ENCODE data around the gene ETS2. TPM values are rescaled to one million over a fixed set of nuclear protein-coding genes. Genes with fewer than 3 reads are reported as not detected.

ETS2 gene
- polyA plus RNA-seq, 1 donor from 2014 or later = 11.6 TPM

GRCh38 chr21:38769191-38769780 lies 36.4 kb upstream of the ETS2 start:
- no peak overlapping the region for H3K4me2 ChIP-seq (ENCODE audit: low read length)
- H2AFZ ChIP-seq (ENCODE audit: low read depth, low read length) = no peak overlapping the region
- H3K79me2 ChIP-seq (replicated peaks; ENCODE audit: insufficient read depth, low read length) = no peaks in the 10 kb centered on the region
- no peak overlapping the region for H3K9ac ChIP-seq (ENCODE audit: low read length)
- no peak overlapping the region for H3K27ac ChIP-seq (ENCODE audit: low read length)
- H3K27me3 ChIP-seq (ENCODE audit: insufficient read depth, low read depth, low read length) = no peaks in the 10 kb centered on the region
- no peaks in the 10 kb centered on the region for H3K36me3 ChIP-seq (ENCODE audit: insufficient read depth, low read length)
- H3K9me3 ChIP-seq (ENCODE audit: low read length) = no peaks in the 10 kb centered on the region
- H3F3A ChIP-seq (ENCODE audit: insufficient read depth, low read length, poor library complexity, severe bottlenecking) = no peaks in the 10 kb centered on the region
- no peak overlapping the region for H3K4me3 ChIP-seq (ENCODE audit: low read length)
- no peak for TF ChIP-seq MXI1 (conservative IDR thresholded peaks at IDR 0.05; ENCODE audit: poor library complexity, severe bottlenecking)
- no peak for TF ChIP-seq REST (IDR thresholded peaks at IDR 0.05; ENCODE audit: borderline replicate concordance)
- no peak for TF ChIP-seq TAF1 (IDR thresholded peaks at IDR 0.05; ENCODE audit: low read depth)
- no peak for TF ChIP-seq POLR2AphosphoS5 (IDR thresholded peaks at IDR 0.05)
- no peak for TF ChIP-seq SMC3 (conservative IDR thresholded peaks at IDR 0.05; ENCODE audit: poor library complexity)
- no peak for TF ChIP-seq EP300 (conservative IDR thresholded peaks at IDR 0.05; ENCODE audit: poor library complexity, severe bottlenecking)
- no peak for TF ChIP-seq CTCF (IDR thresholded peaks at IDR 0.05; ENCODE audit: poor library complexity, severe bottlenecking)
- TF ChIP-seq RAD21 (conservative IDR thresholded peaks at IDR 0.05) = no peak
- TF ChIP-seq EZH2 (IDR thresholded peaks at IDR 0.05; ENCODE audit: borderline replicate concordance, insufficient read depth, low read length, poor library complexity, severe bottlenecking) = no peak
- no peaks in the 10 kb centered on the region for H4K20me1 ChIP-seq (ENCODE audit: insufficient read depth)
- no peaks in the 10 kb centered on the region for H3K9me2 ChIP-seq (ENCODE audit: insufficient read depth, low read length)

- Histone ChIP-seq H3K36me3 (ENCODE audit: insufficient read depth, low read length) (no peaks in the 10 kb centered on the region), H3K9me2 (ENCODE audit: insufficient read depth, low read length) (no peaks in the 10 kb centered on the region), H3K4me2 (ENCODE audit: low read length) (no peak overlapping the region), H3K4me3 (ENCODE audit: low read length) (no peak overlapping the region), H3K79me2 (replicated peaks; ENCODE audit: insufficient read depth, low read length) (no peaks in the 10 kb centered on the region), H3K9me3 (ENCODE audit: low read length) (no peaks in the 10 kb centered on the region), H4K20me1 (ENCODE audit: insufficient read depth) (no peaks in the 10 kb centered on the region), H3K27ac (ENCODE audit: low read length) (no peak overlapping the region), H2AFZ (ENCODE audit: low read depth, low read length) (no peak overlapping the region), H3F3A (ENCODE audit: insufficient read depth, low read length, poor library complexity, severe bottlenecking) (no peaks in the 10 kb centered on the region), H3K9ac (ENCODE audit: low read length) (no peak overlapping the region), H3K27me3 (ENCODE audit: insufficient read depth, low read depth, low read length) (no peaks in the 10 kb centered on the region)
- TF ChIP-seq RAD21 (conservative IDR thresholded peaks at IDR 0.05) = no peak
- TF ChIP-seq TAF1 (IDR thresholded peaks at IDR 0.05; ENCODE audit: low read depth) = no peak
- no peak for TF ChIP-seq EP300 (conservative IDR thresholded peaks at IDR 0.05; ENCODE audit: poor library complexity, severe bottlenecking)
- no peak for TF ChIP-seq MXI1 (conservative IDR thresholded peaks at IDR 0.05; ENCODE audit: poor library complexity, severe bottlenecking)
- TF ChIP-seq SMC3 (conservative IDR thresholded peaks at IDR 0.05; ENCODE audit: poor library complexity) = no peak
- TF ChIP-seq POLR2AphosphoS5 (IDR thresholded peaks at IDR 0.05) = no peak
- TF ChIP-seq CTCF (IDR thresholded peaks at IDR 0.05; ENCODE audit: poor library complexity, severe bottlenecking) = no peak
- no peak for TF ChIP-seq EZH2 (IDR thresholded peaks at IDR 0.05; ENCODE audit: borderline replicate concordance, insufficient read depth, low read length, poor library complexity, severe bottlenecking)
- no peak for TF ChIP-seq REST (IDR thresholded peaks at IDR 0.05; ENCODE audit: borderline replicate concordance)
These were observed 35.1 kb upstream of the ETS2 start for GRCh38 chr21:38770660-38771059.

Measured in neural cell (in vitro differentiated cells).